ENCODE results near the gene TTC7B. TPM values are rescaled to one million over a fixed set of nuclear protein-coding genes. Genes with fewer than 3 reads are reported as not detected.

TTC7B gene
- total RNA-seq, 1 donor from 2014 or later: 32.4 TPM

- DNase-seq (ENCODE audit: low spot score): no peak
- ATAC-seq: no peak
These were observed 245.8 kb downstream of the TTC7B start for GRCh38 chr14:90570461-90570860.

GRCh38 chr14:90569606-90570387, 246.4 kb downstream of the TTC7B start:
- DNase-seq (ENCODE audit: low spot score) (no peak), ATAC-seq (no peak)

- ATAC-seq: no peak
- DNase-seq (ENCODE audit: low spot score): no peak
These were observed 247.0 kb downstream of the TTC7B start for GRCh38 chr14:90569201-90569600.

- ATAC-seq: no peak
- DNase-seq (ENCODE audit: low spot score): no peak
These were observed 247.8 kb downstream of the TTC7B start for GRCh38 chr14:90568405-90568804.

- DNase-seq (ENCODE audit: low spot score) (no peak), ATAC-seq (no peak)
These were observed 248.2 kb downstream of the TTC7B start for GRCh38 chr14:90567991-90568390.

- no peak for DNase-seq (ENCODE audit: low spot score)
These were observed 249.0 kb downstream of the TTC7B start for GRCh38 chr14:90567191-90567590.

GRCh38 chr14:90566481-90566880, 249.7 kb downstream of the TTC7B start:
- no peak for ATAC-seq
- DNase-seq (ENCODE audit: low spot score): no peak

More at GRCh38 chr14:90567191-90567590, 249.0 kb downstream of the TTC7B start:
- ATAC-seq: no peak

GRCh38 chr14:90564496-90564895, 251.7 kb downstream of the TTC7B start:
- ATAC-seq (no peak), DNase-seq (ENCODE audit: low spot score) (no peak)

- DNase-seq (ENCODE audit: low spot score): no peak
These were observed 253.6 kb downstream of the TTC7B start for GRCh38 chr14:90562652-90563051.

GRCh38 chr14:90561920-90562319, 254.3 kb downstream of the TTC7B start:
- no peak for DNase-seq (ENCODE audit: low spot score)
- no peak for ATAC-seq

More at GRCh38 chr14:90562652-90563051, 253.6 kb downstream of the TTC7B start:
- ATAC-seq: no peak

GRCh38 chr14:90560991-90561390, 255.2 kb downstream of the TTC7B start:
- ATAC-seq (no peak), DNase-seq (ENCODE audit: low spot score) (no peak)

- ATAC-seq (no peak), DNase-seq (ENCODE audit: low spot score) (no peak)
These were observed 255.7 kb downstream of the TTC7B start for GRCh38 chr14:90560558-90560957.

GRCh38 chr14:90559811-90560492, 256.3 kb downstream of the TTC7B start:
- DNase-seq (ENCODE audit: low spot score) (no peak), ATAC-seq (no peak)

GRCh38 chr14:90558983-90559590, 257.1 kb downstream of the TTC7B start:
- ATAC-seq: no peak
- DNase-seq (ENCODE audit: low spot score): no peak

GRCh38 chr14:90558041-90558982, 257.9 kb downstream of the TTC7B start:
- ATAC-seq (no peak), DNase-seq (ENCODE audit: low spot score) (no peak)

GRCh38 chr14:90557516-90557915, 258.7 kb downstream of the TTC7B start:
- ATAC-seq: no peak
- DNase-seq (ENCODE audit: low spot score): no peak

- DNase-seq (ENCODE audit: low spot score) (no peak), ATAC-seq (no peak)
These were observed 259.4 kb downstream of the TTC7B start for GRCh38 chr14:90556666-90557450.

GRCh38 chr14:90556012-90556477, 260.2 kb downstream of the TTC7B start:
- ATAC-seq (no peak), DNase-seq (ENCODE audit: low spot score) (no peak)

GRCh38 chr14:90555126-90556011, 260.9 kb downstream of the TTC7B start:
- no peak for DNase-seq (ENCODE audit: low spot score)
- no peak for ATAC-seq

Measured in left lobe of liver (tissue), 2 donors.